Upper lobe of right lung (tissue), 1 donor: Measurements from ENCODE around the gene TLR4. TPM values are rescaled to one million over a fixed set of nuclear protein-coding genes. Genes with fewer than 3 reads are reported as not detected.

Experiments used
- ATAC-seq: fragments of 200-7000 bp; cut with Tn5 transposase; one replicate; pipeline ENCODE4 v1.9.1; 2020; ENCODE audit warnings: mild to moderate bottlenecking, moderate library complexity
- DNase-seq: peaks from one replicate; pipeline ENCODE4 v3.0.0-alpha.2; 2020
- H3K27ac ChIP-seq: fragments of 200-600 bp; one replicate; pipeline ENCODE4 v1.8.0; 2022
- H3K27me3 ChIP-seq: fragments of 200-600 bp; one replicate; pipeline ENCODE4 v1.8.0; 2022; ENCODE audit warnings: mild to moderate bottlenecking
- H3K36me3 ChIP-seq: fragments of 200-600 bp; one replicate; pipeline ENCODE4 v1.8.0; 2022
- H3K4me1 ChIP-seq: fragments of 200-600 bp; one replicate; pipeline ENCODE4 v1.8.0; 2022
- H3K4me3 ChIP-seq: fragments of 200-600 bp; one replicate; pipeline ENCODE4 v1.8.0; 2022; ENCODE audit warnings: mild to moderate bottlenecking
- H3K9me3 ChIP-seq: fragments of 200-600 bp; one replicate; pipeline ENCODE4 v1.8.0; 2022
- CTCF ChIP-seq: fragments of 200-600 bp; IDR thresholded peaks from one replicate; pipeline ENCODE4 v1.8.0; 2022; ENCODE audit warnings: antibody characterized with exemption
- intact Hi-C: fragments of 100-400 bp; cut with DNase I; formaldehyde crosslinking; loops from one replicate; pipeline ENCODE4 v1.11.0; 2022
- total RNA-seq: library from RNA; stranded (reverse); fragmentation: NEBNext Ultra II Directional; extraction: Animal tissue kit (Norgen Biotek cat#: 25700); gene quantifications from one replicate; pipeline ENCODE4 v1.2.1, GENCODE V29; 2021
- donor health status: DM: no; HTN: yes; CAD: no; lungs with severe emphysema.

TLR4 gene
- total RNA-seq, 1 donor from 2014 or later = 45.9 TPM

GRCh38 chr9:117703537-117703936, 666 bp upstream of the TLR4 start:
- intact Hi-C loops = no loop called here
- Histone ChIP-seq H3K4me3 (peak overlapping the region; percentile 55), H3K36me3 (no peaks in the 10 kb centered on the region), H3K27me3 (no peaks in the 10 kb centered on the region), H3K27ac (peak overlapping the region; percentile 76), H3K4me1 (peaks cover 6% of the 10 kb centered on the region), H3K9me3 (no peaks in the 10 kb centered on the region)
- DNase-seq (no peak), ATAC-seq (no peak)
- no peak for TF ChIP-seq CTCF

- TF ChIP-seq CTCF = no peak
- Histone ChIP-seq H3K27me3 (no peaks in the 10 kb centered on the region), H3K27ac (peak overlapping the region; percentile 76), H3K4me1 (peaks cover 6% of the 10 kb centered on the region), H3K9me3 (no peaks in the 10 kb centered on the region), H3K36me3 (peaks cover 5% of the 10 kb centered on the region), H3K4me3 (peak overlapping the region; percentile 55)
- ATAC-seq (no peak), DNase-seq (no peak)
- intact Hi-C loops = no loop called here
Observed at GRCh38 chr9:117704597-117704996, 394 bp downstream of the TLR4 start.

GRCh38 chr9:117705386-117705785, 1.2 kb downstream of the TLR4 start:
- Histone ChIP-seq H3K36me3 (peaks cover 5% of the 10 kb centered on the region), H3K4me1 (peaks cover 6% of the 10 kb centered on the region), H3K27me3 (no peaks in the 10 kb centered on the region), H3K4me3 (peak overlapping the region; percentile 55), H3K9me3 (no peaks in the 10 kb centered on the region), H3K27ac (peak overlapping the region; percentile 76)
- intact Hi-C loops = no loop called here
- DNase-seq (no peak), ATAC-seq (no peak)
- TF ChIP-seq CTCF = no peak

- H3K27ac ChIP-seq = peak overlapping the region; percentile 12
- TF ChIP-seq CTCF = no peak
- peaks cover 6% of the 10 kb centered on the region for H3K4me1 ChIP-seq
- no peaks in the 10 kb centered on the region for H3K27me3 ChIP-seq
- no peak for DNase-seq
- peak; percentile 34 for ATAC-seq
- H3K4me3 ChIP-seq = peak overlapping the region; percentile 55
- H3K9me3 ChIP-seq = no peaks in the 10 kb centered on the region
- intact Hi-C loops = no loop called here
- peaks cover 5% of the 10 kb centered on the region for H3K36me3 ChIP-seq
Observed at GRCh38 chr9:117706421-117707116, 2.4 kb downstream of the TLR4 start.

- intact Hi-C loops = no loop called here
- Histone ChIP-seq H3K4me3 (peak overlapping the region; percentile 55), H3K27me3 (no peaks in the 10 kb centered on the region), H3K36me3 (peaks cover 11% of the 10 kb centered on the region), H3K4me1 (peaks cover 6% of the 10 kb centered on the region), H3K9me3 (no peaks in the 10 kb centered on the region), H3K27ac (no peak overlapping the region)
- DNase-seq (no peak), ATAC-seq (no peak)
- no peak for TF ChIP-seq CTCF
Observed at GRCh38 chr9:117707561-117707960, 3.4 kb downstream of the TLR4 start.

GRCh38 chr9:117709936-117710335, 5.7 kb downstream of the TLR4 start:
- Histone ChIP-seq H3K36me3 (peaks cover 24% of the 10 kb centered on the region), H3K27me3 (no peaks in the 10 kb centered on the region), H3K27ac (no peak overlapping the region), H3K4me3 (no peak overlapping the region), H3K9me3 (no peaks in the 10 kb centered on the region), H3K4me1 (no peaks in the 10 kb centered on the region)
- DNase-seq (no peak), ATAC-seq (no peak)
- intact Hi-C loops = no loop called here
- no peak for TF ChIP-seq CTCF
